HG02623 (cell line): ENCODE measurements around the gene FALEC.

Source experiments
- ATAC-seq: cut with Tn5 transposase; IDR thresholded peaks from one replicate; pipeline ENCODE4 v1.9.1; 2021; ENCODE audit warnings: moderate library complexity; ENCODE audit not compliant: unreplicated experiment

FALEC gene

GRCh38 chr1:150511985-150512660 lies 3.4 kb upstream of the FALEC start:
- ATAC-seq = no peak

- no peak for ATAC-seq
Observed at GRCh38 chr1:150512846-150513245, 2.7 kb upstream of the FALEC start.

GRCh38 chr1:150513351-150513791 lies 2.2 kb upstream of the FALEC start:
- ATAC-seq = no peak

- ATAC-seq = no peak
Observed at GRCh38 chr1:150514260-150514659, 1.3 kb upstream of the FALEC start.

GRCh38 chr1:150514913-150515327 lies 632 bp upstream of the FALEC start:
- ATAC-seq = no peak

- no peak for ATAC-seq
Observed at GRCh38 chr1:150516050-150516591, 569 bp downstream of the FALEC start.

GRCh38 chr1:150516616-150517015 lies 1.1 kb downstream of the FALEC start:
- no peak for ATAC-seq

GRCh38 chr1:150521196-150521968 lies 5.8 kb downstream of the FALEC start:
- no peak for ATAC-seq

- ATAC-seq = no peak
Observed at GRCh38 chr1:150525348-150525747, 9.8 kb downstream of the FALEC start.

- no peak for ATAC-seq
Observed at GRCh38 chr1:150528196-150528595, 12.6 kb downstream of the FALEC start.

GRCh38 chr1:150529017-150529416 lies 13.5 kb downstream of the FALEC start:
- ATAC-seq = no peak

GRCh38 chr1:150530491-150531159 lies 15.1 kb downstream of the FALEC start:
- no peak for ATAC-seq

GRCh38 chr1:150532860-150533259 lies 17.3 kb downstream of the FALEC start:
- ATAC-seq = no peak

GRCh38 chr1:150534002-150534401 lies 18.4 kb downstream of the FALEC start:
- ATAC-seq = no peak

GRCh38 chr1:150535511-150536287 lies 20.1 kb downstream of the FALEC start:
- no peak for ATAC-seq

- ATAC-seq = no peak
Observed at GRCh38 chr1:150536836-150537731, 21.5 kb downstream of the FALEC start.

- no peak for ATAC-seq
Observed at GRCh38 chr1:150537732-150538684, 22.5 kb downstream of the FALEC start.

GRCh38 chr1:150543500-150544143 lies 28.1 kb downstream of the FALEC start:
- no peak for ATAC-seq
